Activated CD8-positive, alpha-beta T cell treated with anti-CD3 and anti-CD28 coated beads for 36 hours (primary cell): ENCODE measurements around the gene SLC25A51. TPM values are rescaled to one million over a fixed set of nuclear protein-coding genes. Genes with fewer than 3 reads are reported as not detected.

Experiments
- ATAC-seq: fragments of 200-7000 bp; cut with Tn5 transposase; one replicate; pipeline ENCODE4 v1.10.0; 2021; ENCODE audit warnings: mild to moderate bottlenecking, moderate library complexity
- CTCF ChIA-PET: fragments of 350-600 bp; sonication (Branson Sonifier 250); formaldehyde crosslinking; loops from one replicate; lab custom pipeline; 2021; ENCODE audit warnings: antibody characterized with exemption; lab: Charles Lee
- POLR2A ChIA-PET: fragments of 350-600 bp; sonication (Branson Sonifier 250); formaldehyde crosslinking; loops from one replicate; lab custom pipeline; 2021; ENCODE audit warnings: antibody characterized with exemption; lab: Charles Lee
- DNase-seq: peaks from one replicate; pipeline ENCODE4 v3.0.0-alpha.2; 2020
- H3K27ac Mint-ChIP-seq: one replicate; pipeline ENCODE4 v1.8.0; 2021; ENCODE audit warnings: mild to moderate bottlenecking, mixed read lengths
- H3K27me3 Mint-ChIP-seq: one replicate; pipeline ENCODE4 v1.8.0; 2021; ENCODE audit warnings: mixed read lengths
- H3K36me3 Mint-ChIP-seq: one replicate; pipeline ENCODE4 v1.8.0; 2021; ENCODE audit warnings: low read depth, mixed read lengths
- H3K4me1 Mint-ChIP-seq: one replicate; pipeline ENCODE4 v1.8.0; 2021; ENCODE audit warnings: low read depth, mixed read lengths
- H3K4me3 Mint-ChIP-seq: one replicate; pipeline ENCODE4 v1.8.0; 2021; ENCODE audit warnings: mild to moderate bottlenecking, moderate library complexity, mixed read lengths
- H3K9me3 Mint-ChIP-seq: one replicate; pipeline ENCODE4 v1.8.0; 2021; ENCODE audit warnings: mixed read lengths
- CTCF ChIP-seq: fragments of 200-600 bp; IDR thresholded peaks from one replicate; pipeline ENCODE4 v1.8.0; 2022; ENCODE audit warnings: antibody characterized with exemption, mild to moderate bottlenecking
- intact Hi-C: fragments of 100-400 bp; cut with micrococcal nuclease; formaldehyde crosslinking; loops from one replicate; pipeline ENCODE4 v1.10.0; 2022
- total RNA-seq, 2 experiments: library from RNA; stranded (reverse); gene quantifications; one replicate each; pipeline ENCODE4 v1.2.3, GENCODE V29; 2021

The SLC25A51 gene
- total RNA-seq, 2 experiments from 2014 or later, result 27.1 to 27.2 TPM

- Mint-ChIP-seq H3K36me3 (peaks cover 5% of the 10 kb centered on the region), H3K4me3 (no peak overlapping the region), H3K27me3 (no peaks in the 10 kb centered on the region), H3K4me1 (peaks cover 29% of the 10 kb centered on the region), H3K9me3 (no peaks in the 10 kb centered on the region), H3K27ac (no peak overlapping the region)
- intact Hi-C loops, result no loop called here
- POLR2A ChIA-PET, result no interaction called here
- no peak for TF ChIP-seq CTCF
- ATAC-seq, result no peak
- DNase-seq, result no peak
- CTCF ChIA-PET, result no interaction called here
Measured at GRCh38 chr9:37950561-37950960, 46.6 kb upstream of the SLC25A51 start.

GRCh38 chr9:37949576-37949975 lies 45.6 kb upstream of the SLC25A51 start:
- no peak for TF ChIP-seq CTCF
- no peak for ATAC-seq
- Mint-ChIP-seq H3K4me1 (peaks cover 24% of the 10 kb centered on the region), H3K27ac (no peak overlapping the region), H3K4me3 (no peak overlapping the region), H3K27me3 (no peaks in the 10 kb centered on the region), H3K36me3 (peaks cover 5% of the 10 kb centered on the region), H3K9me3 (no peaks in the 10 kb centered on the region)
- POLR2A ChIA-PET, result interaction anchor here (0.7 kb wide), 1 partner anchor 332 kb away, joined by 3 read pairs; no protein-coding TSS in a partner anchor
- no peak for DNase-seq
- CTCF ChIA-PET, result no interaction called here
- intact Hi-C loops, result no loop called here

- Mint-ChIP-seq H3K27me3 (no peaks in the 10 kb centered on the region), H3K27ac (no peak overlapping the region), H3K4me3 (no peak overlapping the region), H3K4me1 (peaks cover 13% of the 10 kb centered on the region), H3K9me3 (no peaks in the 10 kb centered on the region), H3K36me3 (peaks cover 5% of the 10 kb centered on the region)
- CTCF ChIA-PET, result interaction anchor here (1.0 kb wide), 1 partner anchor 139 kb away, joined by 3 read pairs; no protein-coding TSS in a partner anchor
- POLR2A ChIA-PET, result no interaction called here
- DNase-seq (no peak), ATAC-seq (no peak)
- TF ChIP-seq CTCF, result no peak
- intact Hi-C loops, result no loop called here
Measured at GRCh38 chr9:37948417-37948980, 44.6 kb upstream of the SLC25A51 start.

GRCh38 chr9:37947977-37948376 lies 44.0 kb upstream of the SLC25A51 start:
- no peak for DNase-seq
- Mint-ChIP-seq H3K27me3 (no peaks in the 10 kb centered on the region), H3K4me1 (peaks cover 8% of the 10 kb centered on the region), H3K4me3 (no peak overlapping the region), H3K36me3 (peaks cover 3% of the 10 kb centered on the region), H3K27ac (no peak overlapping the region), H3K9me3 (no peaks in the 10 kb centered on the region)
- TF ChIP-seq CTCF, result no peak
- POLR2A ChIA-PET, result no interaction called here
- intact Hi-C loops, result no loop called here
- no peak for ATAC-seq
- CTCF ChIA-PET, result interaction anchor here (1.0 to 1.1 kb wide), 2 partner anchors 70 to 140 kb away, joined by 3 read pairs; no protein-coding TSS in a partner anchor

GRCh38 chr9:37947471-37947870 lies 43.5 kb upstream of the SLC25A51 start:
- H3K27ac Mint-ChIP-seq, result no peak overlapping the region
- no peak for TF ChIP-seq CTCF
- ChIA-PET CTCF (interaction anchor here (1.1 kb wide), 1 partner anchor 70 kb away, joined by 3 read pairs; no protein-coding TSS in a partner anchor), POLR2A (no interaction called here)
- H3K36me3 Mint-ChIP-seq, result peaks cover 3% of the 10 kb centered on the region
- no peak overlapping the region for H3K4me3 Mint-ChIP-seq
- ATAC-seq (no peak), DNase-seq (no peak)
- intact Hi-C loops, result no loop called here
- no peaks in the 10 kb centered on the region for H3K27me3 Mint-ChIP-seq
- peaks cover 3% of the 10 kb centered on the region for H3K4me1 Mint-ChIP-seq
- no peaks in the 10 kb centered on the region for H3K9me3 Mint-ChIP-seq
